GM19438 (cell line): Measurements from ENCODE around the gene ADGRL3.
"Not testable (repeated sequence)": the region's sequence is repeated elsewhere in the genome, so short reads cannot be mapped to it uniquely, and the experiment has no call there.

Experiments
- ATAC-seq: cut with Tn5 transposase; IDR thresholded peaks from one replicate; pipeline ENCODE4 v1.9.1; 2021; ENCODE audit warnings: low read depth; ENCODE audit not compliant: unreplicated experiment

The ADGRL3 gene

GRCh38 chr4:61468024-61468720 is 268.0 kb downstream of the ADGRL3 start:
- no peak for ATAC-seq

GRCh38 chr4:61473306-61473705 is 273.2 kb downstream of the ADGRL3 start:
- no peak for ATAC-seq

DNA sequence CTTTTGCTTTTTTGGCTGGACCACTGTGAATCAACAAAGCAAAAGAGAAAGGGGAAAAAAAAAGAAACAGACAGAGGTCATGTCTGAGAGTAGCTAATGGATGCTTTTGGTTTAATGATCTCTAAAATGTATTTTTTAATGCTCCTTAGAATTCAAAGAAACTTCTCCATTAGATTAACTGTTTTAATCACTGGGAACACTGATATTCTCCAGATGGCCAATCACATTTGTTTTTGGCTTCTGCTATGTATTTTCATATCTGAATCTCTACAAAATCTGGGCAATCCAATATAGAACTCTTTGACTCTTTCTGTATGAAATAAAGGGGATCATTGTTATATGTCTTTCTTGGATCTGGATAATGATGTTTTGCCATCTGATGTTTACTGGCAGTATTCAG is 278.2 kb downstream of the ADGRL3 start:
- ATAC-seq: no peak

- no peak for ATAC-seq
Observed at GRCh38 chr4:61485056-61485455, 284.9 kb downstream of the ADGRL3 start.

- no peak for ATAC-seq
Observed at GRCh38 chr4:61489927-61490326, 289.8 kb downstream of the ADGRL3 start.

DNA sequence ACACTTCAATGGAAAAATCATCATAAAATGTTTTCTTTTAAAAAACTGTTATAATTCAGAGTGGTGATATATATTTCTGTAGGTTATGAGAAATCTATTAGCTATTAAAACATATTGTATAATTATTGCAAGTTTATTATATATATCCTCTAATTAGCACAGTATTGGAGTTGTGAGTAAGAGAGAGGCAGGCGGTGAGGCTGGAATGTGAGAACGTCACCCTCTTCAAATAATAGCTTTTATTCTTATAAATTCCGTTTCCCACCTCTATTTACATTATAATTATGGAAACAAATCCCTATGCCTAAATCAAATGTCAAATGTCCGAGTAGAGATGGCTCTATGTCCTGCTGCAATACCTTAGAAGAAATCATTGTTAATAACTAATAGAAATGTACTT is 292.9 kb downstream of the ADGRL3 start:
- no peak for ATAC-seq

- no peak for ATAC-seq
Observed at GRCh38 chr4:61493470-61493869, 293.3 kb downstream of the ADGRL3 start.

DNA sequence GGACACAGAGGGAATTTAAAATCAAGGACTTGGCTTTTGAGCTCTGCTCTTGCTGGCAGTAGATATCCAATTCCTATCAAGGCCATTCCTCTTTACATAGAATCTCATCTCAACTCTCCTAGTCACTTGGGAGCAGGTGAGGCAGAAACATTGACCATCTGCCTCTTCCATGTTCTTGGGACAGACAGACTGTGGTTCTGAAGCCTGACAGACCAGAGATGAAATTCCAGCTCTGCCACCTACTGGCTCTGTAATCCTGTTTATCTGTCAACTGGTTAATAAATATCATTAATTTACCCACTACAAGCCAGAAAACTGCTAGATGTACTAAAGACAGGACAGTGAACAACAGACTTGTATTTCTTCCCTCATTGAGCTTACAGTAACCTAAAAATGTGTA is 300.8 kb downstream of the ADGRL3 start:
- no peak for ATAC-seq

DNA sequence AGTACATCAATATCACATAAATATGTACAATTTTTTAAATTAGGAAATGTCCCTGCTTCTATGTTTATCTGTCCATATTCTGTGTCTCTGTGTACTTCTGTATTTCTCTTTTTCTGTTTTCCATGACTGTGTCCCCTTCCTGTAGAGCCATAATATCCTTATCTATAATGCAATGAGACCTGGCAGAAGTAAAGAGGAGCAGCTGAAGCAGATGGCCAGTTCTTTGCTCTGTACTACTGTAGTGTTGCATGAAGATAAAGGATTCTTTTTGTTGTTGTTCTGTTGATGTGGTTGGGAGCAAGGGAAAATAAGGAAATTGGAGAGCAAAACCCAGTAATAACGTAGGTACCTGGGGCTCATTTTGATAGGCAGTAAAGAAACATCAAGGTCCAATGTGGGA is 301.7 kb downstream of the ADGRL3 start:
- no peak for ATAC-seq

DNA sequence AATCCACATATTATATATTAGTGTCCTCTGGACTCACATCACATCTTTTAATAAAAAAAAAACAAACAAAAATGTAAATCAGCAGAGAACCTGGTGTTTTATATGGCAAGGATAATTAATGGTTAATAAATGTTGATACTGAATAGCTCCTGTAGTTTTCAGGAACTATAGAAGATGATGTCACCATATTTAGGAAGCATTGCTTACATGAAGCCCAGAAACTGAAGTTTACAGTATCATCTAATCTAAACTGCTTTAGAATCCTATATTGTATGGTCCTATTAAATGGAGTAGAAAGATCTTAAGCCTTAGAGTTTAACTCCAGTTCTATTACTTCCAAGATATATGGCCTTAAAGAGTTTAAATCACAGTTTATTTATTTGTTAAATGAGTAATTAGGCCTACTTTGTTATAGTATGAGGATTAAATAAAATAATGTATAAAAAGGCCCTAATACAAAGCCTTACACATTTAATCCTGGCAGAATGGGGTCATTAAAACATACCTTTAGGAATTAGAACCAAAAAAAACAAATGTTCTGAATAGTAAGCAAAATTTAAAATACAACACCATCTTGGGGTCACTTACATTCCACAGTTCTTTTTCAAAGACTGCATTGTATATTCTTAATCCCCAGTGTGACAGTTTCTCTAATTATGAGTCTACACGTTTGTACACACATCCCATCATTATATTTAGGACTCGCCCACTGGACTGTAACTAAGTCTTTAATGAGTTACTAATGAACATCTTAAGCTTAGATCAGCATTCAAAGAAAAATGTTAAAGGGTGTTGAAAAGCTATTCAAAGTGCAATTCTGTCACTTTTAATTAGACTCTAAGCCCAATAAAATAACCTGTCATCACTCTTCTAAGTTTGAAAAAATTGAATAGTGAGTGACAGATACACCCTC is 305.9 kb downstream of the ADGRL3 start:
- ATAC-seq: no peak

DNA sequence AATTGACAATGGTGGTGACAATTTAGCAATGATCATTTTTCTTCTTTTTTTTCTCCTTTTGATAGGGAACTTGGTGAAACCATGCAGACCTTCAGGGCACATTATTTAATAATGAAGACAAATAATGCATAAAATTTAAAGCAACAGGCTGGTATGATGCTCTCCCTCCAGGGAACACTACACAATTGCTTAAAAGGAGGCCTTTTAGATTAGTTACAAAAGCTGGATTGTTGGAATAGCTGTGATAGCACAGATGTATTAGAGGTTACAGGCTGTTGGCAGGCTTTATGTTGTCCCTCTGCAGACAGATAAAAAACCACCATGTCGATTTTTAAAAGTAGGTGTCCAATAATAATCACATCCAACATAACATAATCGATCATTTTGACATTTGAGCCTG is 307.0 kb downstream of the ADGRL3 start:
- no peak for ATAC-seq

GRCh38 chr4:61509721-61510241 is 309.7 kb downstream of the ADGRL3 start:
- not testable (repeated sequence) for ATAC-seq

DNA sequence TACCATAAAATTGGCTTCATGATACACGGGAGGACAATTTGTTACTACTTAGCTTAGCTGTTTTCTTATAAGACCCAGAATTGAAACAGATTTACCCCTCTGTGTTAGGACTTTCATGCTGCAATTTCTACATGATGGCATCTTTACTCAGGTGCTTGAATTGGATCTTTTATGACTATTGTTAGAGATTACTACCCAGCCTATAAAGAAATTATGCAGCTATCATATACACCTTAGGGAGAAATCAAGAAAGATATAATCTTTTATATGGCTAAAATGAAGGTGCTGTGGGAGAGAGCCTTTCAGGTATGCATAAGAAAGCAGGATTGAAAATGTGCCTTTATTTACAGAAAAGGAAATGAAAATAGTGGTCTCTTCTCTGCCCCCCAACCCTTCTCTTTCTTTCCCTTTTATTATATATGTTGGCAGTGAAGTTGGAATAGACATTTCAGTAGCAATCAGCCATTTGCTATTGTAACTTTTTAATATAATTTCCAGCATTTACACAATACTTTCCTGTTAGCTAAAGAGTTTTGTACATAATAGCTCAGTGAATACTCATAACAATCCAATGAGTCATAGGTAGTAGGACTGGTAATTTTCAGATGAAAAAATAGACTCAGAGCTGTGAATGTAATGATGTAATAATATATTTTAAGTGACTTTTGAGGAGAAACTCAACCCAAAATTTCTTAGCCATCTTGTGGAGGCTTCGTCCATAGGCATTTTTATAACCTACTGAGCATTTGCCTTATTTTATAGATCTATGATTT is 311.8 kb downstream of the ADGRL3 start:
- no peak for ATAC-seq

DNA sequence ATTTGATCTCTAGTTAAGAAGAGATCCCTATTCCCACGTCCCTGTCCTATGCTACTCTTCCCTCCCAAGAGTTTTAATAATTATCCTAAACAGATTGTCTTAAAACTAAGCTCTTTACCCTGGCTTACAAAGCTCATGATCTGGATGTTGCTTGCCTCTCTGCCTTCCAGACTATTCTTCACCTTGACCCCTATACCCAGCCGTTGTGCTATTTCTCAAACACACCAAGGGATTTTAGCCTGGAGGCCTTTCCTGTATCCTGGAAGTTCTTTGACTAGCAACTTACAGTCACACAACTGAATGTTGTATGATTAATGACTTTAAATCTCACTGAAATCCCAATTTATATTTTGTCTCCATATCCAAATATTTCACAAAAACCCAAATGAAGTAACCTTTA is 314.9 kb downstream of the ADGRL3 start:
- no peak for ATAC-seq

GRCh38 chr4:61517144-61517543 is 317.0 kb downstream of the ADGRL3 start:
- no peak for ATAC-seq

DNA sequence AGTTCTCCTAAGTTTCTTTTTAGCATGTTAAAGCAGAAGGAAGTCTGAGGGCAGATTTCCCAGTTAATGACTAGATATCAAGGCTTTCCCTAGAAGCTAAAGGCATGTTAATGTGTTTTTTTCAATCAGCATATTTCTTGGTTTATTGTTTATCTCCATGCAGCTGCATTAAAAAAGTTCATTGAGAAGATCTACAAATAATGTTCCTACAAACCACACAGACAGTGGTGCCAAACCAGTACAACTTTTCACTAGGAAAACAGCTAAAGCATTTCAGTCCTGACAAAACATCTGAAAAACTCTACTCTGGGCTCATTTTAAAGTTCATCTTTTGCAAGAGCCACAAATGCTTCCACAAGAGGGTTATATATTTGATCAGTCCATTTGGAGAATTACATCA is 320.0 kb downstream of the ADGRL3 start:
- no peak for ATAC-seq

DNA sequence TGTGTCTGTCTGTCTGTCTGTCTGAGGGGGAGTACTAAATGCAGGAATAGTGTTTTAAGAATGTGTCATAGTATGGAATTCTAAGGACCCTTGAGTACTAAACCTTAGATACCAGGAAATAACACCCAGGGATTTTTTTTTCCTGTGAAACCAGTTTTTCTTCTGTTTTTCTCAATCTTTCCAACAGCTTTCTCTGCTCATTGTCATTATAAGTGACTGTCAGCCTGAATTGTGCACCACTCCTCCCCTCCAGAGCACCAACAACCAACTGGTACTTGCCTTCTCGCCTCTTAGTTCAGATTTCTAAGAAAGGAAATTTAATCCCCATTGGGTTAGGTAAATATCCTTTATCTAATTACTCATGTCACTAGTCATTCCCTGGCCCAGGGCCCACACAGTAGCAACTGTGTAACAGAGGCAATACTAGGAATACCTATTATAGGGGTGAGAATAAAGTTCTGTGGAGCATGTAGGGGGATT is 320.6 kb downstream of the ADGRL3 start:
- ATAC-seq: no peak

GRCh38 chr4:61521451-61521850 is 321.3 kb downstream of the ADGRL3 start:
- no peak for ATAC-seq

GRCh38 chr4:61522312-61522711 is 322.2 kb downstream of the ADGRL3 start:
- ATAC-seq: no peak

DNA sequence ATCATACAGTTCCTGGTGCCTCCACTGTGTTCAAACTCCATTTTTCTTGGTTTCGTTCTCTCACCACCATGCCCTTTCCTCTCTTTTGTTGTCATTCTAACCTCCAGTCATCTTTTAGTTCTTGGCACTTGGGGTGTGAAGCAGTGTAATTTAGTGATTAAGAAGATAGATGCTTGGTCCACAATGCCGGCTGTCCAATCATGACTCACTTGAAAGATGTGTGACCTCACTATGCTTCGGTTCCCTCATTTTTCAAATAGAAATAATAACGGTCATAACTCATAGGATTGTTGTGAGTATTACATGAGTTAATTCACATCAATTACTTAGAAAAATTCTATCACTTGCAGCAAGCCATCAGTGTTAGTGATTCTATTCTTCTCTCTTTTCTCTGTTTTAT is 327.8 kb downstream of the ADGRL3 start:
- ATAC-seq: no peak

GRCh38 chr4:61528595-61528994 is 328.5 kb downstream of the ADGRL3 start:
- no peak for ATAC-seq
